Testis (tissue), 3 donors: ENCODE measurements around the gene ADAMTSL5. TPM values are rescaled to one million over a fixed set of nuclear protein-coding genes. Genes with fewer than 3 reads are reported as not detected.

ENCODE experiments used
- DNase-seq: peaks from one replicate; pipeline ENCODE4 v3.0.0-alpha.2; 2019
- H3K27ac ChIP-seq, 2 donors: fragments of 200-600 bp; sonication (generic); one replicate each; pipeline ENCODE4 v1.5.1; 2019
- H3K27me3 ChIP-seq: fragments of 200-600 bp; sonication (generic); one replicate; pipeline ENCODE4 v1.5.1; 2019
- H3K36me3 ChIP-seq: fragments of 200-600 bp; sonication (generic); one replicate; pipeline ENCODE4 v1.5.1; 2017; ENCODE audit warnings: low read depth; ENCODE audit errors: missing control alignments
- H3K4me1 ChIP-seq: fragments of 200-600 bp; sonication (generic); one replicate; pipeline ENCODE4 v1.5.1; 2019
- H3K4me3 ChIP-seq, 2 donors: fragments of 200-600 bp; sonication (generic); one replicate each; pipeline ENCODE4 v1.5.1; 2017 to 2019
- H3K9me3 ChIP-seq: fragments of 200-600 bp; sonication (generic); one replicate; pipeline ENCODE4 v1.5.1; 2017
- POLR2A ChIP-seq: fragments of 450-650 bp; IDR thresholded peaks from one replicate; pipeline ENCODE4 v1.6.1; 2017; ENCODE audit warnings: antibody characterized with exemption, mild to moderate bottlenecking, moderate library complexity
- WGBS, 2 donors: methylation state at CpG; one replicate each; pipeline ENCODE4 v1.1.5; 2018; 5-methylcytosine and 5-hydroxymethylcytosine counted together
- intact Hi-C: fragments of 100-400 bp; cut with DNase I; formaldehyde crosslinking; loops from one replicate; pipeline ENCODE4 v1.15.1; 2023; ENCODE audit warnings: low total_unique reads
- polyA plus RNA-seq: library from polyadenylated mRNA; stranded (reverse); fragments of 350-450 nt; fragmentation: Illumina TruSeq; extraction: RNeasy Lipid Tissue Mini Kit (QIAGEN cat#74804); gene quantifications from one replicate; pipeline ENCODE4 v1.2.3, GENCODE V29; 2014; ENCODE audit warnings: low read depth, low replicate concordance; ENCODE audit not compliant: insufficient read depth
- total RNA-seq, 2 donors: library from RNA; depleted of rRNA; stranded (reverse); fragments of >200 nt; gene quantifications; one replicate each; pipeline ENCODE4 v1.2.3, GENCODE V29; 2016
- TF ChIP-seq, protein P1 (sequence below), 3 experiments: fragments of 450-650 bp in 2 of 3; fragments of 200-600 bp in 1 of 3; sonication (generic) in 1 of 3; IDR thresholded peaks; one replicate each; pipeline ENCODE4 v1.5.1; 2016 to 2019; ENCODE audit warnings: antibody characterized with exemption in 3 of 3, mild to moderate bottlenecking in 2 of 3, moderate library complexity in 1 of 3

Gene ADAMTSL5
- total and polyA plus RNA-seq, 3 donors from 2014 or later, result 7.2 to 17.9 (median 10.7) TPM

DNA sequence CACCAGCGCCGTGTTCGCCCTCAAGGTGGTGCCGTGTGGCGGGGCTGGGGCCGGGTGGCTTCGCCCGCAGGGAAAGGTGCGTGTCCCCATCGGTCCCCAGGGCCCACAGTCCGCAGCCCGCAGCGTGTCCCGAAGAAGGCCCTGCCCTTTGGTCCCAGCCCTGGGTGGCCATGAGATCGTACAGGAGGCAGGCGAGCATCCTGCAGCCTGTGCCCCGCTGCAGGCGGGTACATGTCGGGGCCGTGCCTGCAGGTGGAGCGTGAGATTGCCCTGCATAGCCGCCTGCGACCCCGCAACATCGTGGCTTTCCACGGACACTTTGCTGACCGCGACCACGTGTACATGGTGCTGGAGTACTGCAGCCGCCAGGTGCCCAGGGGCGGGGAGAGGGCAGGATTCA is 12.5 kb upstream of the ADAMTSL5 start:
- DNase-seq, result no peak
- TF ChIP-seq POLR2A, result no peak
- no peak overlapping the region for H3K27ac ChIP-seq
- no peaks in the 10 kb centered on the region for H3K27me3 ChIP-seq
- WGBS, 2 donors, result 67 to 79% methylated on average over 20 to 21 of the region's 31 CpGs
- H3K4me3 ChIP-seq, result peak overlapping the region in 1 of 2 donors; percentile 64
- intact Hi-C loops, result no loop called here
- no peaks in the 10 kb centered on the region for H3K36me3 ChIP-seq
- H3K4me1 ChIP-seq, result peaks cover 13% of the 10 kb centered on the region
- no peaks in the 10 kb centered on the region for H3K9me3 ChIP-seq

DNA sequence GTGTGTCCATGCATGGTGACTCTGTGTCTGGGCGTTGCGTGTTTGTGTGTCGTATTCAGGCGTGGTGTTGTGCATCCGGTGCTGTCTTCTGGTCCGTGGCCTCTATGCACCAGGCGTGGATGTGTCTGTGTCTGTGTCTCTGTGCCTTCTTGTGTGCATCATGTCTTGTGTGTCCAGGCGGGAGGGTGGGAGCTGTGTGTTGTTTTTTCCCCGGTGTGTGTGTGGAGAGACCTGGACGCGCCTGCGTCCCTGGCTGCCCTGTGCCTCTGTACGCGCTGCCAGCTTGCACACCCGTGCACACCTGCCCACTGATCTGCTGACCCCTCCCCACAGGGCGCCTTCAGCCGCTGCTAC is 12.1 kb upstream of the ADAMTSL5 start:
- no peak overlapping the region for H3K27ac ChIP-seq
- no peaks in the 10 kb centered on the region for H3K36me3 ChIP-seq
- DNase-seq, result no peak
- WGBS, 2 donors, result 60 to 64% methylated on average over 10 to 12 of the region's 17 CpGs
- no peaks in the 10 kb centered on the region for H3K27me3 ChIP-seq
- intact Hi-C loops, result no loop called here
- H3K4me1 ChIP-seq, result peaks cover 13% of the 10 kb centered on the region
- H3K4me3 ChIP-seq, result peak overlapping the region; percentile 61 to 64
- no peaks in the 10 kb centered on the region for H3K9me3 ChIP-seq
- no peak for TF ChIP-seq POLR2A
- TF ChIP-seq, protein P1, sequence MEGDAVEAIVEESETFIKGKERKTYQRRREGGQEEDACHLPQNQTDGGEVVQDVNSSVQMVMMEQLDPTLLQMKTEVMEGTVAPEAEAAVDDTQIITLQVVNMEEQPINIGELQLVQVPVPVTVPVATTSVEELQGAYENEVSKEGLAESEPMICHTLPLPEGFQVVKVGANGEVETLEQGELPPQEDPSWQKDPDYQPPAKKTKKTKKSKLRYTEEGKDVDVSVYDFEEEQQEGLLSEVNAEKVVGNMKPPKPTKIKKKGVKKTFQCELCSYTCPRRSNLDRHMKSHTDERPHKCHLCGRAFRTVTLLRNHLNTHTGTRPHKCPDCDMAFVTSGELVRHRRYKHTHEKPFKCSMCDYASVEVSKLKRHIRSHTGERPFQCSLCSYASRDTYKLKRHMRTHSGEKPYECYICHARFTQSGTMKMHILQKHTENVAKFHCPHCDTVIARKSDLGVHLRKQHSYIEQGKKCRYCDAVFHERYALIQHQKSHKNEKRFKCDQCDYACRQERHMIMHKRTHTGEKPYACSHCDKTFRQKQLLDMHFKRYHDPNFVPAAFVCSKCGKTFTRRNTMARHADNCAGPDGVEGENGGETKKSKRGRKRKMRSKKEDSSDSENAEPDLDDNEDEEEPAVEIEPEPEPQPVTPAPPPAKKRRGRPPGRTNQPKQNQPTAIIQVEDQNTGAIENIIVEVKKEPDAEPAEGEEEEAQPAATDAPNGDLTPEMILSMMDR (IDR thresholded peaks at IDR 0.05), result no peak

DNA sequence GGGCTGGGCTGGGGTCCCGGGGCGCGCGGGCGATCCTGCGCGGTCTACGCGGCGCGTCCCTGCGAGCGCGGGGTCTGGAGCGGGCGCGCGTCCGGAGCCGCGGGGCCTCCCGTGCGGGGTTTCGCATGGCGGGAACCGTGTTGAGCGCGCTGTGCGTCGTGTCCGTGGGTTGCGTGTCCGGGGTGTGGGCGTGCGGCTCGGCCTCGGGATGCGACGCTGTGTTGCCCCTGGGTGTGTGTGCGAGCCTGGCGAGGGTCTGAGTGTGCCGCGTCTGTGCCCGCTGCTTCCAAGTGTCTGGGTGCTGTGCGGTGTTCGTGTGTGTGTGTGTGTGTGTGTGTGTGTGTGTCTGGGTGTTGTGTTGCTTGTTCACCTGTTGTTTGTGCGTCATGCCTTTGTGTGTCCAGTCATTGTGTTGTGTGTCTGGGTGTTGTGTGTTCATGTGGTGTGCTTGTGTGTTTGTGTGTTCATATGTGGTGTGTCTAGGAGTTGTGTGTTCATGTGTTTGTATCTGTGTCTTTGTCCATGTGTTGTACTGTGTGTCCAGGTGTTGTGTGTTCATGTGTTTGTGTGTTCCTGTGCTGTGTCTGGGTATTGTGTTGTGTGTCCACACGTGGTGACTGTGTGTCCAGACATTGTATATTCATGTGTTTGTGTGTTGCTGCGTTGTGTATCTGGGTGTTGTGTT is 11.6 kb upstream of the ADAMTSL5 start:
- Histone ChIP-seq H3K36me3 (no peaks in the 10 kb centered on the region), H3K27me3 (no peaks in the 10 kb centered on the region), H3K27ac (peak overlapping the region in 1 of 2 donors; percentile 77), H3K9me3 (no peaks in the 10 kb centered on the region), H3K4me3 (peak overlapping the region; percentile 61 to 64), H3K4me1 (peaks cover 13% of the 10 kb centered on the region)
- TF ChIP-seq, protein P1 (IDR thresholded peaks at IDR 0.05), result no peak
- no peak for TF ChIP-seq POLR2A
- intact Hi-C loops, result no loop called here
- DNase-seq, result no peak
- 21 to 41% methylated on average over 3 to 9 of the region's 49 CpGs for WGBS, 2 donors

DNA sequence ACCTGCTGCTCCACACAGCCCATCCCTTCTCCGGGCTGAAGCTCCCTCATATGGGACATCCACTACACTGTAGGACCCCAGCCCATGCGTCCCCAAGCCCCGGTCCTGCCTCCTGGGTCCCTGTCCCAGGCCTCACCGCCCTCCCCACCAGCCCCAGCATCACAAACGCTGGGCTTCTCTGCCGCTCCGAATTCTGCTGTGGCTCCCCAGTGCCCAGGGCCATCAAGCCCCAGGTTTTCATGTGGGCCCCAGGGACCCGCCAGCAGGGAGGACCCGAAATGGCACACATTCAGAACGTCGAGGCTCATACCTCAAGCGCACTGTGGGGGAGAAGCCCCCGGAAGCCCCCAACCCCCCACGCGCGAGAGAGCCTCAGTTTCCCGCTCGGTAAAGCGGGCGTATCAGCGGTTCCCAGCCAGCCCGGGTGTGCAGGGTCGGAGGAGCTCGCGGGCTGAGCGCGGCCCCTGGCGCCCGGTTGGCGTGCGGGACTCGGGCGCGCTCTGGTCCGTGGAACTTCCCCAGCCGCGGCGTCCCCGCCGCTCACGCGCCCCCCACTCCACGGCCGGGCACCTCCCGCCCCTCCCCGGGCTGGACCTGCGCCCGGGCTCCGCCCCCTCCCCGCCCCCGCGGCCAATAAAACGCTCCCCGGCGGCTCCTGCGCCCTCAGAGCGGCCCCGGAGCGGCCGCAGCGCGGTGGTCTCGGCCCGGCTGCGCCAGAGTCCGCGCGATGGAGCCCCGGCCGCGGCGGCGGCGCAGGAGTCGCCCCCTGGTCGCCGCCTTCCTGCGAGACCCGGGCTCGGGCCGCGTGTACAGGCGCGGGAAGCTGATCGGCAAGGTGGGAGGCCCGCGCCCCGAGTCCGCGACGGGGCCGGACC is 10.8 kb upstream of the ADAMTSL5 start, which contains the start of gene PLK5:
Gene PLK5, plus strand, starts transcription at position 666 of the 875 bp plus-strand sequence. CDS start 2,920 bp downstream, outside the sequence.
- peak within 1 kb of the TSS; percentile 61 to 64 for H3K4me3 ChIP-seq
- H3K27me3 ChIP-seq, result no peaks in the 10 kb centered on the region
- H3K4me1 ChIP-seq, result peaks cover 13% of the 10 kb centered on the region
- DNase-seq, result peak; percentile 51
- intact Hi-C loops, result no loop called here
- WGBS, 2 donors, result 16 to 35% methylated on average over 10 to 26 of the region's 92 CpGs
- no peaks in the 10 kb centered on the region for H3K36me3 ChIP-seq
- TF ChIP-seq, protein P1 (IDR thresholded peaks at IDR 0.05), result no peak
- TF ChIP-seq POLR2A, result peak; percentile 25
- H3K9me3 ChIP-seq, result no peaks in the 10 kb centered on the region
- peak within 1 kb of the TSS; percentile 39 to 77 for H3K27ac ChIP-seq

DNA sequence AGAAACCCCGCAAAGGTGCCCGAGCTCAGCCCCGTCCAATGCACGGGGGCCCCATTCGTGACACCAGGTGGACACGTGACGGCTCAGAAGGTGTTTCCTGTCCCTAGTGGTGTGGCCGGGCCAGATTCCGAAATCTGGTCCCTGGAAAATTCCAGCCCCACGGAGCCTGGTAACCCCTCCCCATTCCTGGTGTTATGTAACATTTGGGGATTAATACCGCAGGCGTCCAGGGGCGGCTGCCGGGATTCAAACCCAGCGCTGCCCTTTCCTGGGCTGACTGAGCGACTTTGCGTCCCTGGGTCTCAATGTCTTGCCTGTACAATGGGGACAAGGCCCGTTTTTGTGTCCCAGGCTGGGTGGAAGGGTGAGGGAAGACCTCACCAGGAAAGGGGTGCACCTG is 10.0 kb upstream of the ADAMTSL5 start:
- intact Hi-C loops, result no loop called here
- Histone ChIP-seq H3K27ac (peak overlapping the region; percentile 39 to 77), H3K27me3 (no peaks in the 10 kb centered on the region), H3K4me1 (peaks cover 13% of the 10 kb centered on the region), H3K4me3 (no peak overlapping the region), H3K36me3 (no peaks in the 10 kb centered on the region), H3K9me3 (no peaks in the 10 kb centered on the region)
- TF ChIP-seq, protein P1 (IDR thresholded peaks at IDR 0.05), result peak in 1 of 3 experiments; percentile 12
- TF ChIP-seq POLR2A, result no peak
- WGBS, 2 donors, result 53 to 73% methylated on average over 3 to 18 of the region's 18 CpGs
- no peak for DNase-seq
